B cell (primary cell): Measurements from ENCODE around the gene RBP3.

Experiments used
- EZH2 ChIP-seq: IDR thresholded peaks from 2 replicates; pipeline ENCODE4 v1.6.1; 2012; ENCODE audit warnings: borderline replicate concordance, low read depth, mild to moderate bottlenecking, moderate library complexity, low read length; ENCODE audit not compliant: insufficient read depth, poor library complexity, severe bottlenecking
- TF ChIP-seq, protein P1 (sequence below): fragments of 200-600 bp; IDR thresholded peaks from one replicate; pipeline ENCODE4 v1.8.0; 2022; ENCODE audit warnings: antibody characterized with exemption, mild to moderate bottlenecking

DNA sequence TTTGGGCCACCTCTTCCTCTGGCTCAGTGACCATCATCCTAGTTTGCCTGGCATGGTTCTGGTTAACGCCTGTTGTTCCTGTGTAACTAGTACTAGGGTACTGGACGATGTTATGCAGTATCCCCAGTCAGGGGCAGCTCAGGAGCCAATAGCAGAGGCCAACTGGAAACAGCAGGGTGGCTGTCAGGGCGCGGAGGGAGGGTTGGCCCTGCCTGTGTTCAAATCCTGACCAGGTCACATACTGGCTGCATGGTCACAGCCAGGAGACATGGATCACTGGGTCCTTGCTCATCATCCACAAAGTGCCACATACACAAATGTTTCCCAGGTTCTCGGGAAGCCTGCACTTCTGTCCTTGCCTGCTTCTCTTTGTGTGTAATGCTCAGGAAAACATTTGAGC lies 12.3 kb upstream of the RBP3 start:
- TF ChIP-seq, protein P1, sequence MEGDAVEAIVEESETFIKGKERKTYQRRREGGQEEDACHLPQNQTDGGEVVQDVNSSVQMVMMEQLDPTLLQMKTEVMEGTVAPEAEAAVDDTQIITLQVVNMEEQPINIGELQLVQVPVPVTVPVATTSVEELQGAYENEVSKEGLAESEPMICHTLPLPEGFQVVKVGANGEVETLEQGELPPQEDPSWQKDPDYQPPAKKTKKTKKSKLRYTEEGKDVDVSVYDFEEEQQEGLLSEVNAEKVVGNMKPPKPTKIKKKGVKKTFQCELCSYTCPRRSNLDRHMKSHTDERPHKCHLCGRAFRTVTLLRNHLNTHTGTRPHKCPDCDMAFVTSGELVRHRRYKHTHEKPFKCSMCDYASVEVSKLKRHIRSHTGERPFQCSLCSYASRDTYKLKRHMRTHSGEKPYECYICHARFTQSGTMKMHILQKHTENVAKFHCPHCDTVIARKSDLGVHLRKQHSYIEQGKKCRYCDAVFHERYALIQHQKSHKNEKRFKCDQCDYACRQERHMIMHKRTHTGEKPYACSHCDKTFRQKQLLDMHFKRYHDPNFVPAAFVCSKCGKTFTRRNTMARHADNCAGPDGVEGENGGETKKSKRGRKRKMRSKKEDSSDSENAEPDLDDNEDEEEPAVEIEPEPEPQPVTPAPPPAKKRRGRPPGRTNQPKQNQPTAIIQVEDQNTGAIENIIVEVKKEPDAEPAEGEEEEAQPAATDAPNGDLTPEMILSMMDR = no peak
- no peak for TF ChIP-seq EZH2
